Naive thymus-derived CD4-positive, alpha-beta T cell (primary cell): ENCODE results near the gene UPB1. TPM values are rescaled to one million over a fixed set of nuclear protein-coding genes. Genes with fewer than 3 reads are reported as not detected.

Source experiments
- ATAC-seq: fragments of 150-1000 bp; cut with Tn5 transposase; 2 replicates; pipeline ENCODE4 v1.10.0; 2021; ENCODE audit warnings: mild to moderate bottlenecking, moderate library complexity
- CTCF ChIA-PET: fragments of 350-600 bp; sonication (Branson Sonifier 250); formaldehyde crosslinking; loops from one replicate; lab custom pipeline; 2021; ENCODE audit warnings: antibody characterized with exemption; lab: Charles Lee
- POLR2A ChIA-PET: fragments of 350-600 bp; sonication (Branson Sonifier 250); formaldehyde crosslinking; loops from one replicate; lab custom pipeline; 2021; ENCODE audit warnings: antibody characterized with exemption, inconsistent platforms; lab: Charles Lee
- DNase-seq, 9 donors: peaks; one replicate each; pipeline versions ENCODE4 v3.0.0 to v3.0.0-alpha.2; 2020 to 2022; ENCODE audit warnings: mixed read lengths in 1 of 9
- H3K27ac ChIP-seq: one replicate; pipeline ENCODE4 v1.7.0; 2013; ENCODE audit warnings: mild to moderate bottlenecking, low read depth, low read length, moderate library complexity
- H3K27me3 ChIP-seq, 2 donors: one replicate each; pipeline ENCODE4 v1.7.0; 2013; ENCODE audit warnings: low read length in 2 of 2, mild to moderate bottlenecking in 2 of 2, moderate library complexity in 2 of 2; ENCODE audit not compliant: control insufficient read depth in 2 of 2, insufficient read depth in 2 of 2
- H3K36me3 ChIP-seq, 3 experiments: 1 replicate in 2 of 3; 2 replicates in 1 of 3; pipeline ENCODE4 v1.7.0; 2013; ENCODE audit warnings: low read length in 3 of 3, mild to moderate bottlenecking in 3 of 3, moderate library complexity in 1 of 3; ENCODE audit not compliant: insufficient read depth in 3 of 3, control insufficient read depth in 2 of 3
- H3K4me1 ChIP-seq, 2 donors: one replicate each; pipeline ENCODE4 v1.7.0; 2013; ENCODE audit warnings: low read length in 2 of 2, mild to moderate bottlenecking in 2 of 2, moderate library complexity in 1 of 2; ENCODE audit not compliant: control insufficient read depth in 2 of 2, insufficient read depth in 2 of 2
- H3K4me3 ChIP-seq: 2 replicates; pipeline ENCODE4 v1.7.0; 2013; ENCODE audit warnings: mild to moderate bottlenecking, low read length
- H3K9me3 ChIP-seq, 3 experiments: 1 replicate in 2 of 3; 2 replicates in 1 of 3; pipeline ENCODE4 v1.7.0; 2013; ENCODE audit warnings: low read length in 3 of 3; ENCODE audit not compliant: control insufficient read depth in 2 of 3
- H3K27ac Mint-ChIP-seq, 9 donors: one replicate each; pipeline ENCODE4 v1.8.0; 2020 to 2022; ENCODE audit warnings: mixed read lengths in 9 of 9, mild to moderate bottlenecking in 8 of 9, moderate library complexity in 5 of 9, inconsistent platforms in 2 of 9
- H3K27me3 Mint-ChIP-seq, 5 donors: one replicate each; pipeline ENCODE4 v1.8.0; 2021 to 2022; ENCODE audit warnings: mixed read lengths in 5 of 5, mild to moderate bottlenecking in 1 of 5
- H3K36me3 Mint-ChIP-seq, 5 donors: one replicate each; pipeline ENCODE4 v1.8.0; 2020 to 2022; ENCODE audit warnings: mixed read lengths in 5 of 5, mild to moderate bottlenecking in 3 of 5, inconsistent platforms in 1 of 5
- H3K4me1 Mint-ChIP-seq, 7 donors: one replicate each; pipeline ENCODE4 v1.8.0; 2020 to 2022; ENCODE audit warnings: mixed read lengths in 7 of 7, mild to moderate bottlenecking in 3 of 7, inconsistent platforms in 1 of 7
- H3K4me3 Mint-ChIP-seq, 10 donors: one replicate each; pipeline ENCODE4 v1.8.0; 2020 to 2022; ENCODE audit warnings: mild to moderate bottlenecking in 10 of 10, mixed read lengths in 10 of 10, moderate library complexity in 6 of 10, inconsistent platforms in 2 of 10
- H3K9me3 Mint-ChIP-seq, 11 donors: one replicate each; pipeline ENCODE4 v1.8.0; 2020 to 2022; ENCODE audit warnings: mixed read lengths in 11 of 11, mild to moderate bottlenecking in 4 of 11, inconsistent platforms in 1 of 11, moderate library complexity in 1 of 11
- intact Hi-C, 2 donors: fragments of 100-400 bp; cut with micrococcal nuclease; formaldehyde crosslinking; loops; one replicate each; pipeline ENCODE4 v1.15.1; 2023
- polyA plus RNA-seq, 2 donors: library from polyadenylated mRNA; unstranded; fragments of 300-500 nt; fragmentation: Illumina TruSeq; gene quantifications; one replicate each; pipeline ENCODE4 v1.2.3, GENCODE V29; 2021
- total RNA-seq, 6 experiments: library from RNA in 5 of 6; stranded (reverse) in 5 of 6; gene quantifications; 1 replicate in 5 of 6; 2 replicates in 1 of 6; pipeline ENCODE4 v1.2.3 and lab custom pipeline; 2021 to 2026

Gene UPB1
- total and polyA plus RNA-seq, 7 experiments from 2014 or later, result 0.14 to 3.4 (median 1.6) TPM

GRCh38 chr22:24496234-24496633, 1.1 kb downstream of the UPB1 start:
- Mint-ChIP-seq H3K9me3 (no peaks in the 10 kb centered on the region), H3K36me3 (peaks cover 0 to 4% (median 4%) of the 10 kb centered on the region in 5 donors), H3K4me1 (peaks cover 11 to 22% (median 15%) of the 10 kb centered on the region in 7 donors), H3K27me3 (peaks cover 14 to 51% (median 24%) of the 10 kb centered on the region in 5 donors), H3K4me3 (no peak overlapping the region), H3K27ac (no peak overlapping the region)
- Histone ChIP-seq H3K9me3 (no peaks in the 10 kb centered on the region), H3K4me1 (peaks cover 0 to 8% of the 10 kb centered on the region in 2 donors), H3K4me3 (no peak overlapping the region), H3K27ac (no peak overlapping the region), H3K27me3 (no peaks in the 10 kb centered on the region), H3K36me3 (no peaks in the 10 kb centered on the region)
- POLR2A ChIA-PET, result no interaction called here
- intact Hi-C loops, result no loop called here
- ATAC-seq (no peak), DNase-seq (no peak)
- CTCF ChIA-PET, result interaction anchor here (0.8 kb wide), 1 partner anchor 69 kb away, joined by 3 read pairs; the partner anchor contains the start of gene ADORA2A

- H3K27ac ChIP-seq, result no peak overlapping the region
- ChIA-PET CTCF (interaction anchor here (0.8 kb wide), 1 partner anchor 69 kb away, joined by 3 read pairs; the partner anchor contains the start of gene ADORA2A), POLR2A (no interaction called here)
- Mint-ChIP-seq H3K36me3 (peaks cover 0 to 4% (median 4%) of the 10 kb centered on the region in 5 donors), H3K4me1 (peaks cover 11 to 22% (median 15%) of the 10 kb centered on the region in 7 donors), H3K4me3 (no peak overlapping the region), H3K27me3 (peaks cover 14 to 49% (median 24%) of the 10 kb centered on the region in 5 donors), H3K27ac (no peak overlapping the region), H3K9me3 (no peaks in the 10 kb centered on the region)
- H3K4me1 ChIP-seq, result peaks cover 0 to 8% of the 10 kb centered on the region in 2 donors
- ATAC-seq (no peak), DNase-seq (no peak)
- no peaks in the 10 kb centered on the region for H3K36me3 ChIP-seq
- H3K27me3 ChIP-seq, result no peaks in the 10 kb centered on the region
- intact Hi-C loops, result no loop called here
- no peaks in the 10 kb centered on the region for H3K9me3 ChIP-seq
- H3K4me3 ChIP-seq, result no peak overlapping the region
Observed at GRCh38 chr22:24496661-24497060, 1.5 kb downstream of the UPB1 start.

DNA sequence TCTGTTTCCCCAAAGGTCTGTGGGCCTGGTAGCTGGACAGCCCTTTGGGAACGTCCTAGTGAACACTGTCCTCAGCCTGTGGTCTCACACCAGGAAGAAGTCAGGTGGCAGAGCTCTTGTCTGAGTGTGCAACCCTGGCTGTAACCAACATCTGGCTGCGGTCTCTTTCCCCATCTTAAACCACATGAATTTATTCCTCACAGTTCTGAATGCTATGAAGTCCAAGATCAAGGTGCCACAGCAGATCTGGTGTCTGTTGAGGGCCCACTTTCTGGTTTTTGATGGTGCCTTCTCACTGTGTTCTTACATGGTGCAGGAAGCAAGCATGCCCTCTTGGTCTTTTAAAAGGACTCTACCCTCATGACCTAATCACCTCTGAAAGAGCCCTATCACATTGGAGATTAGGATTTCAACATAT, 2.7 kb downstream of the UPB1 start:
- Histone ChIP-seq H3K9me3 (no peaks in the 10 kb centered on the region), H3K27me3 (no peaks in the 10 kb centered on the region), H3K36me3 (no peaks in the 10 kb centered on the region), H3K4me3 (no peak overlapping the region), H3K27ac (no peak overlapping the region), H3K4me1 (peaks cover 0 to 8% of the 10 kb centered on the region in 2 donors)
- H3K36me3 Mint-ChIP-seq, result no peaks in the 10 kb centered on the region
- ChIA-PET POLR2A (no interaction called here), CTCF (interaction anchor here (0.6 kb wide), 1 partner anchor 70 kb away, joined by 3 read pairs; no protein-coding TSS in a partner anchor)
- H3K27ac Mint-ChIP-seq, result peak overlapping the region in 1 of 9 donors; percentile 64
- peaks cover 7 to 39% (median 18%) of the 10 kb centered on the region in 5 donors for H3K27me3 Mint-ChIP-seq
- intact Hi-C loops, result no loop called here
- peak; percentile 56 for ATAC-seq
- H3K4me1 Mint-ChIP-seq, result peaks cover 11 to 22% (median 17%) of the 10 kb centered on the region in 7 donors
- DNase-seq, result no peak
- no peak overlapping the region for H3K4me3 Mint-ChIP-seq
- no peaks in the 10 kb centered on the region for H3K9me3 Mint-ChIP-seq

GRCh38 chr22:24498824-24499223, 3.7 kb downstream of the UPB1 start:
- H3K9me3 ChIP-seq, result no peaks in the 10 kb centered on the region
- H3K36me3 ChIP-seq, result no peaks in the 10 kb centered on the region
- no peaks in the 10 kb centered on the region for H3K9me3 Mint-ChIP-seq
- H3K4me3 ChIP-seq, result no peak overlapping the region
- peaks cover 15 to 26% (median 20%) of the 10 kb centered on the region in 7 donors for H3K4me1 Mint-ChIP-seq
- intact Hi-C loops, result no loop called here
- no peak overlapping the region for H3K27ac Mint-ChIP-seq
- H3K4me1 ChIP-seq, result peaks cover 0 to 8% of the 10 kb centered on the region in 2 donors
- no peak overlapping the region for H3K4me3 Mint-ChIP-seq
- DNase-seq (no peak), ATAC-seq (no peak)
- ChIA-PET CTCF (no interaction called here), POLR2A (no interaction called here)
- peaks cover 4 to 30% (median 12%) of the 10 kb centered on the region in 5 donors for H3K27me3 Mint-ChIP-seq
- no peaks in the 10 kb centered on the region for H3K36me3 Mint-ChIP-seq
- H3K27me3 ChIP-seq, result no peaks in the 10 kb centered on the region
- H3K27ac ChIP-seq, result no peak overlapping the region

- Histone ChIP-seq H3K4me1 (peaks cover 0 to 8% of the 10 kb centered on the region in 2 donors), H3K36me3 (no peaks in the 10 kb centered on the region), H3K4me3 (no peak overlapping the region), H3K27ac (no peak overlapping the region), H3K27me3 (no peaks in the 10 kb centered on the region), H3K9me3 (no peaks in the 10 kb centered on the region)
- DNase-seq (no peak), ATAC-seq (no peak)
- Mint-ChIP-seq H3K9me3 (no peaks in the 10 kb centered on the region), H3K36me3 (no peaks in the 10 kb centered on the region), H3K27ac (no peak overlapping the region), H3K4me1 (peaks cover 15 to 26% (median 20%) of the 10 kb centered on the region in 7 donors), H3K27me3 (peaks cover 0 to 24% (median 12%) of the 10 kb centered on the region in 5 donors), H3K4me3 (peak overlapping the region in 1 of 10 donors; percentile 35)
- ChIA-PET CTCF (interaction anchor here (0.5 to 0.8 kb wide), 2 partner anchors 70 to 581 kb away, joined by 3 read pairs; no protein-coding TSS in a partner anchor), POLR2A (no interaction called here)
- intact Hi-C loops, result no loop called here
Observed at GRCh38 chr22:24499706-24500276, 4.7 kb downstream of the UPB1 start.

DNA sequence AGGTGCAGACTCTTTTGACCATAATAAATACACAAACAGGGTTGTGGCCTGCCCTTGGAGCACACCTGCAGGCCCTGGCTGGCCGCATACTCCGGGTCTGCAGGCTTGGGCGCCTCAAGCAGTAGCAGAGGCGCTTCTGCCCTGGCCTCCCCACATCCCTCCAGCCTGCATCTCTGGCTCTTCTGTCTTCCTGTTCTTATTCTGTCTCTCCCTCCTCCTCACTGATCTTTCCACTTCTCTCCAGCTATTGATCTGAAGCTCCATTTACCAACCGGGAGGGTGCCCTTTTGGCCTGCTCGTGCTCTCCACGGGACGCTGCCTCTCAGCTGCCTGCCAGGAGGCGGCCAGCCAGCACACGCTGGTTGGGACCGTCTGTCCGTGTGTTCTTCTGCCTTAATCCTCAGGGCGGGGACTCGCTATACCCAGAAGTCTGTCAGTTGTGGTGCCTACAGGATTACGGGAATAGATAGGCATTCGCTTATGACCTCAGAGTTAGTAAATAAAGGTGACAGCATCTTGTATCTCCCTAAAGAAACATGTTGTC, 5.2 kb downstream of the UPB1 start:
- no peak overlapping the region for H3K27ac ChIP-seq
- peak overlapping the region in 1 of 10 donors; percentile 35 for H3K4me3 Mint-ChIP-seq
- no peaks in the 10 kb centered on the region for H3K9me3 Mint-ChIP-seq
- DNase-seq (no peak), ATAC-seq (no peak)
- CTCF ChIA-PET, result interaction anchor here (0.5 to 0.8 kb wide), 2 partner anchors 70 to 582 kb away, joined by 3 read pairs; no protein-coding TSS in a partner anchor
- no peaks in the 10 kb centered on the region for H3K9me3 ChIP-seq
- no peak overlapping the region for H3K4me3 ChIP-seq
- H3K4me1 Mint-ChIP-seq, result peaks cover 15 to 26% (median 20%) of the 10 kb centered on the region in 7 donors
- peaks cover 0 to 19% (median 6%) of the 10 kb centered on the region in 5 donors for H3K27me3 Mint-ChIP-seq
- H3K36me3 ChIP-seq, result no peaks in the 10 kb centered on the region
- no peaks in the 10 kb centered on the region for H3K27me3 ChIP-seq
- intact Hi-C loops, result no loop called here
- H3K27ac Mint-ChIP-seq, result peak overlapping the region in 2 of 9 donors; percentile 38 to 51
- POLR2A ChIA-PET, result no interaction called here
- no peaks in the 10 kb centered on the region for H3K36me3 Mint-ChIP-seq
- peaks cover 0 to 8% of the 10 kb centered on the region in 2 donors for H3K4me1 ChIP-seq
